Spleen (tissue), 11 donors: ENCODE data around the gene ATP23. TPM values are rescaled to one million over a fixed set of nuclear protein-coding genes. Genes with fewer than 3 reads are reported as not detected.

Experiments used
- DNase-seq: peaks from one replicate; pipeline ENCODE4 v3.0.0-alpha.2; 2020
- H3K27ac ChIP-seq, 8 donors: fragments of 200-600 bp; sonication (generic) in 7 of 8; 1 replicate in 4 of 8; 2 replicates in 4 of 8; pipeline versions ENCODE4 v1.5.0 to v1.8.0; 2016 to 2021; ENCODE audit warnings: inconsistent platforms in 4 of 8, mild to moderate bottlenecking in 4 of 8, moderate library complexity in 1 of 8
- H3K27me3 ChIP-seq, 7 donors: fragments of 200-600 bp; sonication (generic) in 6 of 7; replicated peaks in 1 of 7; 1 replicate in 4 of 7; 2 replicates in 3 of 7; pipeline versions ENCODE4 v1.5.0 to v1.8.0; 2016 to 2021; ENCODE audit warnings: inconsistent platforms in 3 of 7, mild to moderate bottlenecking in 1 of 7
- H3K36me3 ChIP-seq, 6 donors: fragments of 200-600 bp; sonication (generic) in 5 of 6; 1 replicate in 4 of 6; 2 replicates in 2 of 6; pipeline versions ENCODE4 v1.5.0 to v1.8.0; 2016 to 2021; ENCODE audit warnings: inconsistent platforms in 2 of 6
- H3K4me1 ChIP-seq, 6 donors: fragments of 200-600 bp; sonication (generic) in 5 of 6; 1 replicate in 3 of 6; 2 replicates in 3 of 6; pipeline versions ENCODE4 v1.5.0 to v1.8.0; 2016 to 2021; ENCODE audit warnings: inconsistent platforms in 3 of 6
- H3K4me3 ChIP-seq, 8 donors: fragments of 200-600 bp; sonication (generic) in 7 of 8; 1 replicate in 4 of 8; 2 replicates in 4 of 8; pipeline versions ENCODE4 v1.5.0 to v1.8.0; 2016 to 2021; ENCODE audit warnings: inconsistent platforms in 4 of 8, mild to moderate bottlenecking in 4 of 8, moderate library complexity in 2 of 8
- H3K9me3 ChIP-seq, 8 donors: fragments of 200-600 bp; sonication (generic) in 7 of 8; 1 replicate in 4 of 8; 2 replicates in 4 of 8; pipeline versions ENCODE4 v1.5.0 to v1.8.0; 2016 to 2021; ENCODE audit warnings: inconsistent platforms in 4 of 8
- CTCF ChIP-seq, 11 experiments: fragments of 200-600 bp in 7 of 11; fragments of 450-650 bp in 4 of 11; sonication (generic) in 4 of 11; IDR thresholded peaks in 8 of 11; conservative IDR thresholded peaks in 3 of 11; 1 replicate in 7 of 11; 2 replicates in 4 of 11; pipeline versions ENCODE4 v1.4.0 to v1.8.0; 2016 to 2021; ENCODE audit warnings: antibody characterized with exemption in 11 of 11, inconsistent platforms in 4 of 11, mild to moderate bottlenecking in 1 of 11
- POLR2A ChIP-seq, 3 donors: fragments of 450-650 bp; IDR thresholded peaks; one replicate each; pipeline ENCODE4 v1.5.1; 2017; ENCODE audit warnings: antibody characterized with exemption in 3 of 3, mild to moderate bottlenecking in 1 of 3
- POLR2AphosphoS5 ChIP-seq, 3 donors: sonication (generic); formaldehyde crosslinking; IDR thresholded peaks; one replicate each; pipeline ENCODE4 v1.5.1; 2017; ENCODE audit warnings: antibody characterized with exemption in 3 of 3
- WGBS, 5 donors: extraction: QIAGEN DNeasy Blood & Tissue Kit in 3 of 5; methylation state at CpG; one replicate each; pipeline versions ENCODE4 v1.1.5 to v1.1.7; 2013 to 2018; 5-methylcytosine and 5-hydroxymethylcytosine counted together
- intact Hi-C: fragments of 100-400 bp; cut with DNase I; formaldehyde crosslinking; loops from one replicate; pipeline ENCODE4 v1.15.0; 2023; ENCODE audit warnings: low total_unique reads
- polyA plus RNA-seq, 3 donors: library from polyadenylated mRNA; stranded (reverse); fragments of 200-250 nt; gene quantifications; one replicate each; pipeline ENCODE4 v1.2.1, GENCODE V29; 2013
- total RNA-seq, 7 donors: library from RNA; depleted of rRNA in 3 of 7; stranded (reverse); fragments of >200 nt in 3 of 7; fragmentation: NEBNext Ultra II Directional in 4 of 7; extraction: Animal tissue kit (Norgen Biotek cat#: 25700) in 4 of 7; gene quantifications; one replicate each; pipeline versions ENCODE4 v1.1.0 to v1.2.1, GENCODE V29; 2016 to 2021
- donor health status: healthy with polysubstance abuse.
- donor health status: DM: no; HTN: no; CAD: no; lungs with moderate emphysema.
- donor health status: DM: no; HTN: no; CAD: no.
- donor health status: Bipolar disorder and iron deficiency.
- donor health status: healthy.
- donor health status: DM: no; HTN: no; CAD: no.
- donor health status: DM: yes; HTN: yes; CAD: no.

The ATP23 gene
- total and polyA plus RNA-seq, 10 donors: 2.5 to 11.8 (median 5.8) TPM

- intact Hi-C loops: no loop called here
Measured at GRCh38 chr12:57896434-57897201, 44.7 kb upstream of the ATP23 start.

DNA sequence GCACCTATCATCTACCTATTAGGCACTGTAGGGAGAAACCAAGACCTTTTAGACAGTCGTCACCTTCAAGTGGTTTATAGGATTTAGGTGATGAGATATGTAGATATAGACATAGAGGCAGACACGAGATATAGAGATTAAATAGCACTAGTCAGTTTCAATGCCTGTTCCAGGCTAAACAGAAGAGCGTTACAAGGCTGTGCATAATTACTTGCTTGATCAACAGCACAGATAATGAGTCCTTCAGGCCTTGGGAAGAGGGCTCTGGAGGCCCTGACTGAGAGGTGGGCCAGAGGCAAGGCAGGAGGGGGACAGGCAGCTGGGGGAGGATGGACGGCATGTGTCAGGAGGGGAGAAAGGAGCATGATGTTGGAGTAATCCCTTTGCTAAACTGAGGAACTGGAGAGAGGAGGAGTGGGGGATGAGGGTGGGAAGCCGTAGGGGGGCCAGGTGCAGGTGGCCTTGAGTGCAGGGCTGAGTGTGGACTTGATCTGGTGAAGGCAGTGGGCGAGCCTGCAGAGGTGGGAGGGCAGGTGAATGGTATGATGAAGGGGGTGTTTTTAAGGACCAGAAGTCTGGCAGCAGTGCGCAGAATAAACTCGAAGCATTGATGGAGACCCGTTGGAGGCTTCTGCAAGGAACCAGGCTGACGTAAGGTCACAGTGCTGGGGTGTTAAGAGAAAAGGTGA, 43.9 kb upstream of the ATP23 start:
- Histone ChIP-seq H3K27ac (peak overlapping the region; percentile 78 to 92 (median 88)), H3K9me3 (no peaks in the 10 kb centered on the region), H3K36me3 (no peaks in the 10 kb centered on the region), H3K4me1 (peaks cover 40 to 78% (median 74%) of the 10 kb centered on the region in 6 donors), H3K4me3 (peak overlapping the region in 4 of 8 donors; percentile 48 to 76 (median 54)), H3K27me3 (peaks cover 0 to 9% (median 0%) of the 10 kb centered on the region in 7 donors)
- DNase-seq: no peak
- 64 to 76% (median 74%) methylated on average over 10 of the region's 10 CpGs for WGBS, 5 donors
- TF ChIP-seq POLR2AphosphoS5 (IDR thresholded peaks at IDR 0.05) (no peak), CTCF (IDR thresholded peaks at IDR 0.05 in 8 of 11, conservative IDR thresholded peaks at IDR 0.05 in 3 of 11) (peak in 1 of 11 experiments; percentile 2)
- intact Hi-C loops: no loop called here

More at GRCh38 chr12:57896434-57897201, 44.7 kb upstream of the ATP23 start:
- Histone ChIP-seq H3K36me3 (no peaks in the 10 kb centered on the region), H3K27me3 (peaks cover 0 to 9% (median 0%) of the 10 kb centered on the region in 7 donors), H3K9me3 (no peaks in the 10 kb centered on the region), H3K4me1 (peaks cover 40 to 80% (median 74%) of the 10 kb centered on the region in 6 donors), H3K27ac (peak overlapping the region; percentile 78 to 92 (median 88)), H3K4me3 (peak overlapping the region; percentile 40 to 76 (median 48))
- TF ChIP-seq POLR2A (IDR thresholded peaks at IDR 0.05) (peak in 1 of 3 donors; percentile 69), CTCF (IDR thresholded peaks at IDR 0.05 in 8 of 11, conservative IDR thresholded peaks at IDR 0.05 in 3 of 11) (peak in 4 of 11 experiments; percentile 6 to 33 (median 24)), POLR2AphosphoS5 (IDR thresholded peaks at IDR 0.05) (peak; percentile 65 to 87 (median 86))
- DNase-seq: peak; percentile 86
- 3 to 10% (median 5%) methylated on average over 19 to 54 of the region's 54 CpGs for WGBS, 5 donors

DNA sequence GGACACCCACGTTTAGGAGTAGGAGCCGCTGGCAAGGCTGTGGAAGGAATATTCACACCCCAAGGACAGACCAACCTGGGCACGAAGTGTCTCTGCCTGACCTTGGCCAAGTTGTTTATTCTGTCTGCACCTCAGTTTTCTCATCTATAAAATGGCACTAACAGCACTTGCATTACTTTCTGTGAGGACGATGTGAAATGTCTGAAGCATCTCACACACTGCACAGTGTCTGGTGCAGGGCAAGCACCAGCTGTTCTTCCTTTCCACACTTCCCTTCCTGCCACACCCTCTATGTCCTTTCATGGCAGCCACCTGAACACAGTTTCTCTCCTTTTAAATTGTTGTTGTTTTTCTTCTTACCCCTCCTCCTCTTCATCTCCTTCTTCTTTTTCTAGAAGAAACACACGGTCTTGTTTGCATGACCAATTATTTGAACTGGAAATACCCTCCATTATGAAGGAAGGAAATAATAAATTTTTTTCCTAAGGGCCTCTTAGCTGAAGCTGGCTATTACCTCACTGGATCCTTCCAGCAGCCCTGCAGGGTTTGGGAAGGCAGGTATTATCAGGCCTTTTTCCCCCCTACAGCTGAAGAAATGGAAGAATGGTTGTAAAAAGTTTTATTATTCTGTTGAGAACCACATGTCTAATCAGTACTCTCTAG, 42.9 kb upstream of the ATP23 start:
- H3K4me1 ChIP-seq: peaks cover 40 to 68% (median 65%) of the 10 kb centered on the region in 6 donors
- H3K27ac ChIP-seq: peak overlapping the region; percentile 45 to 92 (median 86)
- DNase-seq: no peak
- intact Hi-C loops: no loop called here
- H3K4me3 ChIP-seq: no peak overlapping the region
- no peak for TF ChIP-seq CTCF (IDR thresholded peaks at IDR 0.05 in 8 of 11, conservative IDR thresholded peaks at IDR 0.05 in 3 of 11)
- TF ChIP-seq POLR2AphosphoS5 (IDR thresholded peaks at IDR 0.05): peak in 1 of 3 donors; percentile 59
- no peaks in the 10 kb centered on the region for H3K9me3 ChIP-seq
- H3K27me3 ChIP-seq: peaks cover 0 to 9% (median 0%) of the 10 kb centered on the region in 7 donors
- WGBS, 5 donors: 29 to 39% (median 32%) methylated on average over 5 of the region's 5 CpGs
- no peaks in the 10 kb centered on the region for H3K36me3 ChIP-seq
